H1 (cell line): Measurements from ENCODE around the gene SLIT3. TPM values are rescaled to one million over a fixed set of nuclear protein-coding genes. Genes with fewer than 3 reads are reported as not detected.
A peak's percentile ranks its signal among the peaks of the same experiment; 100 is the strongest.

Experiments
- CTCF ChIA-PET: fragments of 300-600 bp; sonication (Branson Sonifier 250); formaldehyde crosslinking; loops from one replicate; lab custom pipeline; 2021; ENCODE audit not compliant: partially characterized antibody; lab: Charles Lee
- POLR2A ChIA-PET: fragments of 300-600 bp; sonication (Branson Sonifier 250); formaldehyde crosslinking; loops from one replicate; lab custom pipeline; 2021; ENCODE audit warnings: inconsistent platforms; ENCODE audit not compliant: partially characterized antibody; lab: Charles Lee
- DNase-seq, 2 experiments: peaks; one replicate each; pipeline versions ENCODE4 v3.0.0 to v3.0.0-alpha.2; 2010 to 2022; ENCODE audit warnings: low spot score in 2 of 2, low read depth in 1 of 2, mixed read lengths in 1 of 2
- FAIRE-seq: peaks from 2 replicates; lab custom pipeline; 2011; peaks lifted over from hg19 to GRCh38; lab: Jason Lieb, UNC
- H2AFZ ChIP-seq: 2 replicates; pipeline ENCODE4 v1.8.1; 2012; ENCODE audit warnings: low read length, inconsistent platforms
- H2AK5ac ChIP-seq: 2 replicates; pipeline ENCODE4 v1.6.1; 2013; ENCODE audit warnings: low read depth, low read length
- H2BK120ac ChIP-seq: replicated peaks from 2 replicates; pipeline ENCODE3; 2013; ENCODE audit warnings: low read depth, low read length, inconsistent platforms
- H2BK12ac ChIP-seq: 2 replicates; pipeline ENCODE4 v1.6.1; 2013; ENCODE audit warnings: low read depth, low read length
- H2BK15ac ChIP-seq: 2 replicates; pipeline ENCODE4 v1.6.1; 2013; ENCODE audit warnings: low read length
- H2BK20ac ChIP-seq: 2 replicates; pipeline ENCODE4 v1.6.1; 2013; ENCODE audit warnings: low read length
- H2BK5ac ChIP-seq: 2 replicates; pipeline ENCODE4 v1.6.1; 2013; ENCODE audit warnings: low read depth, low read length
- H3K14ac ChIP-seq: 2 replicates; pipeline ENCODE4 v1.6.1; 2013; ENCODE audit warnings: inconsistent platforms; ENCODE audit not compliant: insufficient read length
- H3K18ac ChIP-seq: 2 replicates; pipeline ENCODE4 v1.6.1; 2013; ENCODE audit warnings: low read length; ENCODE audit errors: extremely low read depth
- H3K23ac ChIP-seq: 2 replicates; pipeline ENCODE4 v1.6.1; 2013; ENCODE audit warnings: inconsistent platforms; ENCODE audit not compliant: insufficient read length
- H3K23me2 ChIP-seq: 2 replicates; pipeline ENCODE4 v1.6.1; 2013; ENCODE audit warnings: low read depth, low read length
- H3K27ac ChIP-seq: 2 replicates; pipeline ENCODE4 v1.6.1; 2011; ENCODE audit warnings: low read depth, low read length, inconsistent platforms
- H3K27me3 ChIP-seq, 4 experiments: replicated peaks in 1 of 4; 1 replicate in 1 of 4; 2 replicates in 3 of 4; pipeline versions ENCODE4 v1.6.1 to v1.8.1; 2011 to 2013; ENCODE audit warnings: low read length in 3 of 4, mild to moderate bottlenecking in 3 of 4, inconsistent platforms in 2 of 4, mixed read lengths in 2 of 4, moderate library complexity in 1 of 4; ENCODE audit not compliant: control insufficient read depth in 3 of 4, insufficient read depth in 3 of 4; ENCODE audit errors: extremely low read depth in 1 of 4
- H3K36me3 ChIP-seq, 4 experiments: 2 replicates each; pipeline versions ENCODE4 v1.6.1 to v1.8.1; 2011 to 2013; ENCODE audit warnings: mild to moderate bottlenecking in 4 of 4, low read length in 3 of 4, moderate library complexity in 2 of 4, control low read depth in 1 of 4, inconsistent platforms in 1 of 4; ENCODE audit not compliant: insufficient read depth in 4 of 4, control insufficient read depth in 2 of 4
- H3K4ac ChIP-seq: replicated peaks from 2 replicates; pipeline ENCODE3; 2013; ENCODE audit warnings: low read length, low read depth, mixed read lengths, inconsistent platforms; ENCODE audit not compliant: insufficient read length
- H3K4me1 ChIP-seq, 4 experiments: replicated peaks in 1 of 4; 1 replicate in 1 of 4; 2 replicates in 3 of 4; pipeline versions ENCODE4 v1.6.1 to v1.8.1; 2011 to 2013; ENCODE audit warnings: low read length in 3 of 4, inconsistent platforms in 2 of 4, mixed read lengths in 1 of 4; ENCODE audit not compliant: insufficient read depth in 4 of 4, control insufficient read depth in 3 of 4
- H3K4me2 ChIP-seq, 2 experiments: 2 replicates each; pipeline versions ENCODE4 v1.6.1 to v1.8.1; 2011 to 2013; ENCODE audit warnings: low read depth in 2 of 2, low read length in 2 of 2, control low read depth in 1 of 2, inconsistent platforms in 1 of 2, mild to moderate bottlenecking in 1 of 2; ENCODE audit not compliant: insufficient read depth in 1 of 2
- H3K4me3 ChIP-seq, 4 experiments: fragments of 200-600, 300-600 bp in 1 of 4; sonication (generic), shearing (Covaris generic), sonication (Bioruptor Twin) in 1 of 4; 2 replicates each; pipeline versions ENCODE4 v1.5.1 to v1.8.1; 2011 to 2016; ENCODE audit warnings: low read length in 4 of 4, low read depth in 3 of 4, control low read depth in 2 of 4, inconsistent platforms in 2 of 4, mild to moderate bottlenecking in 2 of 4, mixed read lengths in 1 of 4, moderate library complexity in 1 of 4; ENCODE audit not compliant: insufficient read depth in 2 of 4; ENCODE audit errors: extremely low read depth in 1 of 4
- H3K56ac ChIP-seq: replicated peaks from 2 replicates; pipeline ENCODE3; 2013; ENCODE audit warnings: low read depth, mild to moderate bottlenecking, mixed read lengths, low read length, inconsistent platforms; ENCODE audit not compliant: insufficient read length
- H3K79me1 ChIP-seq: 2 replicates; pipeline ENCODE4 v1.6.1; 2013; ENCODE audit warnings: low read depth, low read length, control low read depth
- H3K79me2 ChIP-seq, 2 experiments: 2 replicates each; pipeline versions ENCODE4 v1.6.1 to v1.8.1; 2012 to 2013; ENCODE audit warnings: low read length in 2 of 2, mild to moderate bottlenecking in 2 of 2, inconsistent platforms in 1 of 2; ENCODE audit not compliant: insufficient read depth in 2 of 2, control insufficient read depth in 1 of 2
- H3K9ac ChIP-seq, 4 experiments: replicated peaks in 1 of 4; 1 replicate in 1 of 4; 2 replicates in 3 of 4; pipeline versions ENCODE4 v1.6.1 to v1.8.1; 2011 to 2013; ENCODE audit warnings: low read depth in 3 of 4, low read length in 3 of 4, control low read depth in 2 of 4, mild to moderate bottlenecking in 2 of 4, moderate library complexity in 2 of 4, inconsistent platforms in 1 of 4; ENCODE audit errors: extremely low read depth in 1 of 4
- H3K9me3 ChIP-seq, 2 experiments: 2 replicates each; pipeline versions ENCODE4 v1.6.1 to v1.8.1; 2012 to 2013; ENCODE audit warnings: mild to moderate bottlenecking in 2 of 2, moderate library complexity in 2 of 2, control low read depth in 1 of 2, inconsistent platforms in 1 of 2, low read depth in 1 of 2, low read length in 1 of 2, mixed read lengths in 1 of 2; ENCODE audit not compliant: insufficient read depth in 2 of 2
- H4K20me1 ChIP-seq, 2 experiments: replicated peaks in 1 of 2; 2 replicates each; pipeline versions ENCODE3 to v1.8.1; 2011 to 2013; ENCODE audit warnings: inconsistent platforms in 2 of 2, low read length in 2 of 2, mild to moderate bottlenecking in 1 of 2; ENCODE audit not compliant: insufficient read depth in 2 of 2, control insufficient read depth in 1 of 2
- H4K5ac ChIP-seq: 2 replicates; pipeline ENCODE4 v1.6.1; 2013; ENCODE audit warnings: low read length, low read depth, mixed read lengths, inconsistent platforms; ENCODE audit not compliant: insufficient read length
- H4K8ac ChIP-seq: 2 replicates; pipeline ENCODE4 v1.8.0; 2013; ENCODE audit warnings: mild to moderate bottlenecking, moderate library complexity, low read length, inconsistent platforms; ENCODE audit not compliant: insufficient read depth; ENCODE audit errors: extremely low read depth
- H4K91ac ChIP-seq: replicated peaks from 2 replicates; pipeline ENCODE3; 2013; ENCODE audit warnings: low read length, mixed read lengths, inconsistent platforms; ENCODE audit not compliant: insufficient read length
- CHD1 ChIP-seq: IDR thresholded peaks from 2 replicates; pipeline ENCODE4 v1.6.1; 2012; ENCODE audit warnings: low read depth, low read length, improper control_type of control experiment
- CTBP2 ChIP-seq: IDR thresholded peaks from 2 replicates; pipeline ENCODE4 v1.7.0; 2011; ENCODE audit warnings: borderline replicate concordance, mild to moderate bottlenecking, moderate library complexity, mixed read lengths, low read length; ENCODE audit not compliant: insufficient read depth, insufficient read length
- HDAC2 ChIP-seq, 2 experiments: fragments of 300-600 bp in 1 of 2; sonication (generic) in 1 of 2; IDR thresholded peaks; 2 replicates each; pipeline ENCODE4 v1.6.1; 2011 to 2012; ENCODE audit warnings: low read depth in 2 of 2, low read length in 2 of 2, mild to moderate bottlenecking in 2 of 2, moderate library complexity in 2 of 2, borderline replicate concordance in 1 of 2, inconsistent platforms in 1 of 2
- POLR2AphosphoS5 ChIP-seq: IDR thresholded peaks from 2 replicates; pipeline ENCODE4 v1.6.1; 2011; ENCODE audit warnings: low read depth, low read length
- RFX5 ChIP-seq: IDR thresholded peaks from 2 replicates; pipeline ENCODE4 v1.6.1; 2011; ENCODE audit warnings: low read depth, low read length, improper control_type of control experiment, borderline replicate concordance
- SIRT6 ChIP-seq: IDR thresholded peaks from one replicate; pipeline ENCODE4 v1.7.1; 2012; ENCODE audit warnings: low read length, inconsistent platforms
- ZNF274 ChIP-seq: IDR thresholded peaks from 2 replicates; pipeline ENCODE4 v1.7.0; 2012; ENCODE audit warnings: low read length, borderline replicate concordance; ENCODE audit errors: extremely low read depth
- WGBS, 2 experiments: shearing (Covaris generic) in 1 of 2; methylation state at CpG; one replicate each; pipeline versions ENCODE4 v1.1.6 to v1.1.7; 2013 to 2015; ENCODE audit warnings: low lambda C conversion rate in 2 of 2, mixed read lengths in 2 of 2, inconsistent platforms in 1 of 2, low coverage in 1 of 2, missing lambda C conversion rate in 1 of 2; ENCODE audit not compliant: insufficient replicate concordance in 2 of 2, insufficient coverage in 1 of 2, insufficient read length in 1 of 2; ENCODE audit errors: extremely low coverage in 1 of 2, missing lambda C conversion rate in 1 of 2; 5-methylcytosine and 5-hydroxymethylcytosine counted together
- polyA plus RNA-seq, 7 experiments: library from polyadenylated mRNA; depleted of rRNA in 3 of 7; stranded (reverse) in 5 of 7; unstranded in 2 of 7; fragments of >200 nt in 5 of 7; fragments of 200-250 nt in 2 of 7; gene quantifications; 1 replicate in 5 of 7; 2 replicates in 1 of 7; 4 replicates in 1 of 7; pipeline versions ENCODE4 v1.2.1 to v1.2.3, GENCODE V29; 2011 to 2013; ENCODE audit warnings: missing spikeins in 2 of 7, mixed read lengths in 2 of 7
- total RNA-seq: library from RNA; stranded (reverse); fragmentation: NEBNext Ultra II Directional; extraction: Animal tissue kit (Norgen Biotek cat#: 25700); gene quantifications from 2 replicates; pipeline ENCODE4 v1.2.1, GENCODE V29; 2021

SLIT3 gene
- total and polyA plus RNA-seq, 2 of the 8 experiments (the other 6 are each of a cell fraction or from before 2014, with no cell fraction given), result 1.1 to 1.2 TPM

GRCh38 chr5:168989731-168990505, 311.0 kb downstream of the SLIT3 start:
- no peak overlapping the region for H4K8ac ChIP-seq
- TF ChIP-seq ZNF274 (no peak), RFX5 (no peak), CHD1 (no peak), CTBP2 (no peak), HDAC2 (IDR thresholded peaks at IDR 0.05; ENCODE audit: borderline replicate concordance in 1 of 2, low read depth in 2 of 2, low read length in 2 of 2) (no peak), SIRT6 (no peak), POLR2AphosphoS5 (no peak)
- TF ChIP-seq, all 59 proteins: peak for 0
- Histone ChIP-seq H3K4ac (no peak overlapping the region), H3K9ac (no peak overlapping the region), H3K23ac (no peak overlapping the region), H3K79me1 (no peaks in the 10 kb centered on the region), H2AK5ac (no peak overlapping the region), H2BK5ac (no peak overlapping the region), H2BK15ac (no peak overlapping the region), H3K4me2 (peak overlapping the region in 1 of 2 experiments; percentile 1; a peak in 2 of 4 replicates), H3K36me3 (no peaks in the 10 kb centered on the region), H3K27ac (no peak overlapping the region), H3K27me3 (no peaks in the 10 kb centered on the region), H3K79me2 (no peaks in the 10 kb centered on the region), H3K9me3 (no peaks in the 10 kb centered on the region), H4K91ac (no peak overlapping the region), H2BK12ac (no peak overlapping the region), H3K4me3 (no peak overlapping the region), H3K18ac (no peak overlapping the region), H4K20me1 (no peaks in the 10 kb centered on the region), H3K56ac (no peak overlapping the region), H2BK120ac (no peak overlapping the region), H4K5ac (no peak overlapping the region), H2BK20ac (no peak overlapping the region), H2AFZ (no peak overlapping the region), H3K4me1 (peaks cover 1 to 17% (median 11%) of the 10 kb centered on the region in 4 experiments; a peak in 6 of 7 replicates), H3K14ac (no peak overlapping the region), H3K23me2 (no peaks in the 10 kb centered on the region)
- no peak for DNase-seq
- CTCF ChIA-PET, result interaction anchor here (0.8 to 8.1 kb wide), 17 partner anchors 11 to 591 kb away, joined by 3 to 69 read pairs (median 4); partner anchors contain the start of gene SLIT3
- no peak for FAIRE-seq
- 77% methylated on average over 8 of the region's 8 CpGs; no CpG with 5 or more reads in 1 of the 2 experiments for WGBS, 2 experiments
- POLR2A ChIA-PET, result no interaction called here
